ENCODE data around the gene TBL1X.

TBL1X gene

GRCh38 chrX:9693307-9694001 is 228.6 kb downstream of the TBL1X start:
- no peak for TF ChIP-seq ZNF274 (IDR thresholded peaks at IDR 0.05; ENCODE audit: low read depth, low read length)
- no peak overlapping the region for H3K4me3 ChIP-seq (ENCODE audit: low read length)

DNA sequence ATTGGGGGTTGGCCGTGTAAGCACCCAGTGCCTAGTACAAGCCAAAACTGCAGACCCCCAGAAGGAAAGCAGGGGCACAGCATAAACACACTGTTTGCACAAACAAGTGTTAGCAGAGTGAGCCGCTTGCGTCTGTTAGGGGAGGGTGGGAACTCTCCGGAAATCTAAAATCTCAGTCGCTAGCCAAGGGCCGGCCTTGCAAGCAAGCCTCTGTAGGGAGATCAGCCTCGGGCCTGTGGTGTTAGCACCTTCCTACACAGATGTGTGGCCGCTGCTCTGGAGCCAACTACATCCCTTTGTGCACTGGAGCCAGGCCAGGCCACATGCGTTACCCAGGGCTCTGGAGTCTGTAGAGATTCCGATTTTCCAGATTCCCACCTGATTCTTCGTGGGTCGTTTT is 233.7 kb downstream of the TBL1X start:
- TF ChIP-seq ZNF274 (IDR thresholded peaks at IDR 0.05; ENCODE audit: low read depth, low read length): no peak
- H3K4me3 ChIP-seq (ENCODE audit: low read length): no peak overlapping the region

DNA sequence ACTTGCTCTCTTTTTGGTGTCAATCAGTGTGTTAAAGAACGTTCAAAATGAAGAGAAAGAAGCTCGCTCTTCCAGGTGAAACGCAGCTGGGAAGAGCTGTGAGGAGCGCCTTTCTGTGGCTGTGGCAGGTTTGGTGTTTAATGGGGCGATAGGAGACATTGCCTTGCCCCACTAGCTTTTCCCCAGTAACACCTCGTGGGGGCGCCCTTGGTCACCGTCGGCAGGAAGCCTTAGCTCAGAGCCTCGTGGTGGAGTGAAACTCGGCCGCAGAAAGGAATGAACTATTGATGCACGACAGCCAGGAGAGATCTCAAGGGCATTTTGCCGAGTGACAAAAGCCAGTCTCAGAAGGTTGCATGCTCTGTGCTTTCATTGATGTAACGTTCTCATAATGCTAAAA is 235.7 kb downstream of the TBL1X start:
- H3K4me3 ChIP-seq (ENCODE audit: low read length): no peak overlapping the region
- TF ChIP-seq ZNF274 (IDR thresholded peaks at IDR 0.05; ENCODE audit: low read depth, low read length): no peak

- TF ChIP-seq ZNF274 (IDR thresholded peaks at IDR 0.05; ENCODE audit: low read depth, low read length): no peak
- no peak overlapping the region for H3K4me3 ChIP-seq (ENCODE audit: low read length)
Observed at GRCh38 chrX:9701790-9702189, 236.9 kb downstream of the TBL1X start.

- H3K4me3 ChIP-seq (ENCODE audit: low read length): no peak overlapping the region
- no peak for TF ChIP-seq ZNF274 (IDR thresholded peaks at IDR 0.05; ENCODE audit: low read depth, low read length)
Observed at GRCh38 chrX:9703406-9703805, 238.5 kb downstream of the TBL1X start.

DNA sequence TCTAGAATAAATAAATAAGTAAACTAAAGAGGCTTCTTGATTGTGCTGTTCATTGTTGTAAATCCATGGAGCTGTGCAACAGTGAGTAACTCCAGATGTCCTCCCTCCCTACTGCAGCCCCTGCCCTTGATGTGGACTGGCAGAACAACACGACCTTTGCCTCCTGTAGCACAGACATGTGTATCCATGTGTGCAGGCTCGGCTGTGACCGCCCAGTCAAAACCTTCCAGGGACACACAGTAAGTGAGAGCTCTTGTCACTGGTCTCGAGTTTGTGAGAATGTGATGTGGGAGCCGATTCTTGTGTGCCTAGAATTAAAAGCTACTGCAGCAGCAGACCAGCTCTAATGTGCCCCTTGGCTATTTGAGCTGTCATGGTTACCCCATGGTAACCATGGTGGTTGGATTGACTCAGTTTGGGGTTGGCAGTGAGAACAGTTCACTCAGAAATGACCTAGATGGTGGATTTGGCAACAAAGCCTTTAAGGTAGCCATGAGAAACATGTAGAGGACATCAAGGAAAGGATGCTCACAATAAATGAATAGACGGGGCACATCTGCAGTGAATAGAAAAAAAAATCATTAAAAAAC is 240.1 kb downstream of the TBL1X start:
- TF ChIP-seq ZNF274 (IDR thresholded peaks at IDR 0.05; ENCODE audit: low read depth, low read length): no peak
- no peak overlapping the region for H3K4me3 ChIP-seq (ENCODE audit: low read length)

DNA sequence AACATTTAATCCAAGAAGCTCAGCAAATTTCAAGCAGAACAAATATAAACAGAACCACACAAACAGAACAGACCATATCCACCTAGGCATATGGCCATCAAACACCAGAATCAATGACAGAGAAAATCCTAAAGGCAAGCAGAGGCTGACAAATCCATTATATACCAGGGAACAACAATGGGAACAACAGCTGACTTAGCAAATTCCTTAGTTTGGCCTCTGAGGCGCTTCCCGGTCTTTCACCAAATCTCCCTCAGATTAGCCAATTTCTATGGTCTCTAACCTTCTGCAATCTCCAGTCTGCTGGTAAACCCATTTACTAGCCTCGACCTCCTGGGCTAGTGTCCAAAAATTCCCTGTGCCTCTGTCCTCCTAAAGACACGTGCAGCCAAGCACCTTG is 241.6 kb downstream of the TBL1X start:
- TF ChIP-seq ZNF274 (IDR thresholded peaks at IDR 0.05; ENCODE audit: low read depth, low read length): no peak
- no peak overlapping the region for H3K4me3 ChIP-seq (ENCODE audit: low read length)

DNA sequence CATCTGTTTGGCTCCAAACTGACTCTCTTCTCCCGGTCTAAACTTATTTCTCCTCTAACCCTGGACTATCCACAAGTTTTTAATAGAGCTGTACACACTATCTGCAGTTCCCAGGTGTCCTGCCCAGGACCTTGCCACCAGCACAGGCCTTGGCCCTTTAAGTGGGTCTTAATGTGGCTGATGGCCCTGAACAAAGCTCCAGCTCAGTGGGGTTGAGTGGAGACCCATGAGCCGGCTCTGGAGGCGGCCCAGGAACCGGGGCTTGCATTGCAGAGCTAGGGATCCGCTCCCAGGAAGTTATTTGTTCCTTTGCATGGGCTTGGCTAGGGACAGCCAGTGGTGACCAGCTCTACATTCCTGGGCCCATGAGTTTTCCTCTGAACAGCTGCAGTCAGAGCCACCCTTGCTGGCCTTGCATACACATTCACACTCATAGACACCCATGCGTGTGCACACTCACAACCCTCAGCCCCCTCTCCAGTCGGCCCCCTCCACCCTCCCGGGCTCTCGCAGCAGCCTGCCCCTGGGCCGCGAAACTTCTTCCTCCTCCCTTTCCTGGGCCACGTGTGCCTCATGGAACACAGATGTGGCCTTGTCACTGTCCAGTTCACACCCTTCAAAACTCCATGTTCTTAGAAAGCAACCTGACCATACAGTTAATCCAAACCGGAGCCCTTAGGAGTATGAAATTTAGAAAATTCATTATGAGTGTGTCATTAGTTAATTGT is 242.6 kb downstream of the TBL1X start:
- H3K4me3 ChIP-seq (ENCODE audit: low read length): no peak overlapping the region
- TF ChIP-seq ZNF274 (IDR thresholded peaks at IDR 0.05; ENCODE audit: low read depth, low read length): no peak

GRCh38 chrX:9708086-9708485 is 243.2 kb downstream of the TBL1X start:
- no peak for TF ChIP-seq ZNF274 (IDR thresholded peaks at IDR 0.05; ENCODE audit: low read depth, low read length)
- H3K4me3 ChIP-seq (ENCODE audit: low read length): no peak overlapping the region

- TF ChIP-seq ZNF274 (IDR thresholded peaks at IDR 0.05; ENCODE audit: low read depth, low read length): no peak
- H3K4me3 ChIP-seq (ENCODE audit: low read length): no peak overlapping the region
Observed at GRCh38 chrX:9708923-9709553, 244.2 kb downstream of the TBL1X start.

GRCh38 chrX:9710332-9710731 is 245.5 kb downstream of the TBL1X start:
- TF ChIP-seq ZNF274 (IDR thresholded peaks at IDR 0.05; ENCODE audit: low read depth, low read length): no peak
- no peak overlapping the region for H3K4me3 ChIP-seq (ENCODE audit: low read length)

- no peak for TF ChIP-seq ZNF274 (IDR thresholded peaks at IDR 0.05; ENCODE audit: low read depth, low read length)
- no peak overlapping the region for H3K4me3 ChIP-seq (ENCODE audit: low read length)
Observed at GRCh38 chrX:9717376-9717775, 252.5 kb downstream of the TBL1X start.

DNA sequence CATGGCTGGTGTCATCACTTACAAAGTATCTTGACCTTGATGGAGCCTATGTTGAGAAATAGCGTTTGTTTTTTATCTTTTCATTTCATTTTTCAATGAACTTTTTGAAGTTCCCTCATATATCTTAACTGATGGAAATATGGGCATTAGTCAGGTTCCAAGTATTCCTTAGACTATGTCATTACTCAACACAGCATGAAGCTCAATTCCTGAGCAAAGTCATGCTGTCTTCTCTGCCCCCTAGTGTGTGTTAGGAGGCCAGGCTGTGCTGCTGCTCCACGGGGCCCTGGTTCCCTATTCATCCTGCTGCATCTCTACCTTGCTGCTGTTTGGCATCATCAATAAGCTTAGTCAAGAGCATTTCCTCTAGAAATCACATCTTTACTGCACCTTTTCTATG is 259.9 kb downstream of the TBL1X start:
- no peak overlapping the region for H3K4me3 ChIP-seq (ENCODE audit: low read length)
- no peak for TF ChIP-seq ZNF274 (IDR thresholded peaks at IDR 0.05; ENCODE audit: low read depth, low read length)

- no peak for TF ChIP-seq ZNF274 (IDR thresholded peaks at IDR 0.05; ENCODE audit: low read depth, low read length)
- no peak overlapping the region for H3K4me3 ChIP-seq (ENCODE audit: low read length)
Observed at GRCh38 chrX:9728261-9728660, 263.4 kb downstream of the TBL1X start.
